Measurements from ENCODE around the gene EPHA8. TPM values are rescaled to one million over a fixed set of nuclear protein-coding genes. Genes with fewer than 3 reads are reported as not detected.

EPHA8 gene
- polyA plus RNA-seq, 1 of the 3 experiments (the other 2 are of a cell fraction): 0.02 TPM

DNA sequence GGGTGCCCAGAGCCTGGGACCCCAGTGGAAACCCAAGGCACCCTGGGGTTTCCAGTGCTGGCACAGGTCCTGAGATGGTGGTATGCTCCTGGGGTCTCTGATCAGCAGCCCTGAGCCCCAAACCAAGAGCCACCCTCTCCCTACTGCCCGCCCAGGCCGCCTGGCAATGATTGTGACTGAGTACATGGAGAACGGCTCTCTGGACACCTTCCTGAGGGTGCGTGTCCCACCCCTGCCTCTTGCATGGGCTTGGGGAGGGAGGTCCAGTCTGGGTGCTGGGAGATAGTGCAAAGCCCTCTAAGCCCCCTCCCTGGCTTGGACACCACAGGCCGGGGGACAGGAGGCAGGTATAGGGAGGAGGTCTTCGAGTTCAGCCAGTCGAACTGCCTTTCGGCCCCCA lies 34.7 kb downstream of the EPHA8 start:
- Histone ChIP-seq H2AFZ (ENCODE audit: low read depth) (no peak overlapping the region), H3K27me3 (ENCODE audit: insufficient read depth) (peaks cover 3% of the 10 kb centered on the region; the same call in 1 of the 2 replicates), H3F3A (replicated peaks; ENCODE audit: insufficient read depth) (no peaks in the 10 kb centered on the region), H4K20me1 (ENCODE audit: insufficient read depth) (no peaks in the 10 kb centered on the region), H3K79me2 (ENCODE audit: insufficient read depth) (no peaks in the 10 kb centered on the region), H3K27ac (ENCODE audit: low read depth in 2 of 2, low read length in 1 of 2) (no peak overlapping the region), H3K4me1 (ENCODE audit: control insufficient read depth in 1 of 2, insufficient read depth in 2 of 2, low read depth in 1 of 2, low read length in 1 of 2) (peaks cover 0 to 6% of the 10 kb centered on the region in 2 experiments; a peak in 1 of 4 replicates), H3K4me2 (no peak overlapping the region), H3K36me3 (replicated peaks in 1 of 2; ENCODE audit: control insufficient read depth in 1 of 2, insufficient read depth in 2 of 2, low read length in 1 of 2) (no peaks in the 10 kb centered on the region), H3K9me3 (no peaks in the 10 kb centered on the region), H3K9me2 (no peaks in the 10 kb centered on the region), H3K9ac (no peak overlapping the region), H3K4me3 (ENCODE audit: low read depth in 2 of 2, low read length in 1 of 2) (no peak overlapping the region)
- ChIA-PET POLR2A (no interaction called here), CTCF (interaction anchor here (0.9 to 1.1 kb wide), 2 partner anchors 12 to 15 kb away, joined by 3 read pairs; no protein-coding TSS in a partner anchor)
- WGBS (ENCODE audit: low lambda C conversion rate): no CpG with 5 or more reads among the region's 8 CpGs
- TF ChIP-seq MEF2A (IDR thresholded peaks at IDR 0.05; ENCODE audit: borderline replicate concordance, low read depth): no peak
- no peak for TF ChIP-seq RAD21 (IDR thresholded peaks at IDR 0.05; ENCODE audit: low read length)
- no peak for TF ChIP-seq EZH2phosphoT487 (IDR thresholded peaks at IDR 0.05; ENCODE audit: borderline replicate concordance, low read depth)
- no peak for TF ChIP-seq MAX (IDR thresholded peaks at IDR 0.05; ENCODE audit: low read depth)
- DNase-seq: no peak

DNA sequence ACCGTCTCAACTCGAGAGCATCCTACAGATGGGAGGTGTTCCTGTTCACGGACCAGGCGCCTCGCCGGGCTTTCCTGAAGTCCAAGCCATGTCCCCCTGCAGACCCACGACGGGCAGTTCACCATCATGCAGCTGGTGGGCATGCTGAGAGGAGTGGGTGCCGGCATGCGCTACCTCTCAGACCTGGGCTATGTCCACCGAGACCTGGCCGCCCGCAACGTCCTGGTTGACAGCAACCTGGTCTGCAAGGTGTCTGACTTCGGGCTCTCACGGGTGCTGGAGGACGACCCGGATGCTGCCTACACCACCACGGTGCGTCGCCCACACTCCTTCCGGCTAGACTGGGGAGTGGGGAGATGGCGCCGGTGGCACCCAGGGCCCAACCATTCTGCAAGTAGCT lies 35.4 kb downstream of the EPHA8 start:
- peaks cover 3% of the 10 kb centered on the region; the same call in 1 of the 2 replicates for H3K27me3 ChIP-seq (ENCODE audit: insufficient read depth)
- no peak overlapping the region for H3K4me2 ChIP-seq
- H3K27ac ChIP-seq (ENCODE audit: low read depth in 2 of 2, low read length in 1 of 2): no peak overlapping the region
- CTCF ChIA-PET: interaction anchor here (0.9 to 1.1 kb wide), 3 partner anchors 13 to 71 kb away, joined by 3 read pairs; no protein-coding TSS in a partner anchor
- TF ChIP-seq FOXJ3 (CRISPR knock-in tag; IDR thresholded peaks at IDR 0.05) (no peak), CHD2 (IDR thresholded peaks at IDR 0.05; ENCODE audit: low read length, partially characterized antibody) (no peak), MAX (IDR thresholded peaks at IDR 0.05; ENCODE audit: low read depth) (no peak), RAD21 (IDR thresholded peaks at IDR 0.05; ENCODE audit: low read length) (no peak), MEF2A (IDR thresholded peaks at IDR 0.05; ENCODE audit: borderline replicate concordance, low read depth) (no peak), FOXM1 (IDR thresholded peaks at IDR 0.05; ENCODE audit: low read depth) (no peak), SIN3A (IDR thresholded peaks at IDR 0.05; ENCODE audit: borderline replicate concordance, low read depth, low read length) (no peak), NFIC (IDR thresholded peaks at IDR 0.05; ENCODE audit: borderline replicate concordance) (no peak), RXRA (IDR thresholded peaks at IDR 0.05; ENCODE audit: borderline replicate concordance, low read depth) (no peak), GABPA (IDR thresholded peaks at IDR 0.05; ENCODE audit: low read depth) (no peak), GATA2 (CRISPR knock-in tag; IDR thresholded peaks at IDR 0.05) (no peak), EZH2phosphoT487 (IDR thresholded peaks at IDR 0.05; ENCODE audit: borderline replicate concordance, low read depth) (no peak), TCF12 (IDR thresholded peaks at IDR 0.05) (no peak)
- TF ChIP-seq, protein P1, sequence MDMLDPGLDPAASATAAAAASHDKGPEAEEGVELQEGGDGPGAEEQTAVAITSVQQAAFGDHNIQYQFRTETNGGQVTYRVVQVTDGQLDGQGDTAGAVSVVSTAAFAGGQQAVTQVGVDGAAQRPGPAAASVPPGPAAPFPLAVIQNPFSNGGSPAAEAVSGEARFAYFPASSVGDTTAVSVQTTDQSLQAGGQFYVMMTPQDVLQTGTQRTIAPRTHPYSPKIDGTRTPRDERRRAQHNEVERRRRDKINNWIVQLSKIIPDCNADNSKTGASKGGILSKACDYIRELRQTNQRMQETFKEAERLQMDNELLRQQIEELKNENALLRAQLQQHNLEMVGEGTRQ (IDR thresholded peaks at IDR 0.05; ENCODE audit: borderline replicate concordance, low read depth, low read length): no peak
- DNase-seq: no peak
- H3K9me2 ChIP-seq: no peaks in the 10 kb centered on the region
- H3K4me1 ChIP-seq (ENCODE audit: control insufficient read depth in 1 of 2, insufficient read depth in 2 of 2, low read depth in 1 of 2, low read length in 1 of 2): peaks cover 0 to 6% of the 10 kb centered on the region in 2 experiments; a peak in 1 of 4 replicates
- POLR2A ChIA-PET: no interaction called here
- H3K9ac ChIP-seq: no peak overlapping the region
- H2AFZ ChIP-seq (ENCODE audit: low read depth): no peak overlapping the region
- H3K79me2 ChIP-seq (ENCODE audit: insufficient read depth): no peaks in the 10 kb centered on the region
- H3F3A ChIP-seq (replicated peaks; ENCODE audit: insufficient read depth): no peaks in the 10 kb centered on the region
- no peak overlapping the region for H3K4me3 ChIP-seq (ENCODE audit: low read depth in 2 of 2, low read length in 1 of 2)
- WGBS (ENCODE audit: low lambda C conversion rate): 49% methylated on average over 6 of the region's 24 CpGs
- no peaks in the 10 kb centered on the region for H4K20me1 ChIP-seq (ENCODE audit: insufficient read depth)
- H3K9me3 ChIP-seq: no peaks in the 10 kb centered on the region
- no peaks in the 10 kb centered on the region for H3K36me3 ChIP-seq (replicated peaks in 1 of 2; ENCODE audit: control insufficient read depth in 1 of 2, insufficient read depth in 2 of 2, low read length in 1 of 2)

Data from SK-N-SH (cell line).